T-helper 1 cell treated with Interleukin-12 subunit alpha and Interleukin-12 subunit beta and Interleukin-4 antibody, amounts not matched to agents 30 μg/mL and 1 μg/mL, for 36 hours (primary cell): Measurements from ENCODE around the gene ELMO1.

Experiments
- H3K27ac Mint-ChIP-seq: one replicate; pipeline ENCODE4 v1.8.0; 2021; ENCODE audit warnings: mild to moderate bottlenecking, mixed read lengths
- H3K27me3 Mint-ChIP-seq: one replicate; pipeline ENCODE4 v1.8.0; 2021; ENCODE audit warnings: low read depth, mixed read lengths
- H3K36me3 Mint-ChIP-seq: one replicate; pipeline ENCODE4 v1.8.0; 2021; ENCODE audit warnings: low read depth, mixed read lengths
- H3K4me1 Mint-ChIP-seq: one replicate; pipeline ENCODE4 v1.8.0; 2021; ENCODE audit warnings: low read depth, mixed read lengths
- H3K4me3 Mint-ChIP-seq: one replicate; pipeline ENCODE4 v1.8.0; 2021; ENCODE audit warnings: mild to moderate bottlenecking, moderate library complexity, mixed read lengths
- H3K9me3 Mint-ChIP-seq: one replicate; pipeline ENCODE4 v1.8.0; 2021; ENCODE audit warnings: mixed read lengths

Gene ELMO1

GRCh38 chr7:37430640-37431039, 18.0 kb downstream of the ELMO1 start:
- peaks cover 18% of the 10 kb centered on the region for H3K36me3 Mint-ChIP-seq
- H3K9me3 Mint-ChIP-seq = no peaks in the 10 kb centered on the region
- H3K4me3 Mint-ChIP-seq = no peak overlapping the region
- H3K27ac Mint-ChIP-seq = no peak overlapping the region
- H3K27me3 Mint-ChIP-seq = no peaks in the 10 kb centered on the region
- H3K4me1 Mint-ChIP-seq = peaks cover 30% of the 10 kb centered on the region

DNA sequence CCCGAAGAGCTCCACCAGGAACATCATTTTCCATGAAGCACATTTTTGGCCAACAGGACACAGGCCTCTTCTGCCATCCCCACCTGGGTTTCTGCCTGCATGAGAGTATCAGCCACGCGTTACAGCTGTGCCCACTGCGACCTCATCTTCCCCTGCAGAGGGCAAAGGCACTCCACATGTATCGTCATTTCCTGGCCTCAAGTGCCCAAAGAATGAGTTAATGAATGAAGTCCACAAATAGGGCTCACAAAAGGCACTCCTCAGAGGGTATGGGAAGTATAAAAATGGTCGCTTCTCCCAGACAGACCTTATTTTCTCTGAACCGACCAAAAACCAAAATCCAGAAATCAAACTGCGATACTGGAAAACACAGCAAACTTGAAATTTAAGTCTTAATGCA, 18.5 kb downstream of the ELMO1 start:
- peaks cover 18% of the 10 kb centered on the region for H3K36me3 Mint-ChIP-seq
- H3K4me1 Mint-ChIP-seq = peaks cover 29% of the 10 kb centered on the region
- H3K9me3 Mint-ChIP-seq = no peaks in the 10 kb centered on the region
- H3K4me3 Mint-ChIP-seq = no peak overlapping the region
- H3K27me3 Mint-ChIP-seq = no peaks in the 10 kb centered on the region
- no peak overlapping the region for H3K27ac Mint-ChIP-seq

DNA sequence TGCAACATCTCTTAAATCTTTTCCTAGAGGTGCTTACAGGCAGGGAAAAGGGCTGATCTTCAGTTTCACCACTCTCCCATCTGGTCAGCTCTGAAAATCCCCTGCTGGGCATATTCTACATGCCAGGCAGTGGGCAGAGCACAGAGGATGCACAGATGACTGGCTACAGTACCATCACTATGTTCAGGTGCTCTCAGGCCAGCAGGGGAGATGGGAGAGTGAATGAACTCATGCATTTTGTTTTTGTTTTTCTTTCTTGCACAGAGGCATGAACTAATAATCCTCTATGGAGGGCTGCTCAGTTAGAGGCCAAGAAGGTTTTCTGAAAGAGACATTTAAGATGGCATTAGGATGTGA, 19.3 kb downstream of the ELMO1 start:
- H3K27me3 Mint-ChIP-seq = no peaks in the 10 kb centered on the region
- no peak overlapping the region for H3K4me3 Mint-ChIP-seq
- peaks cover 18% of the 10 kb centered on the region for H3K36me3 Mint-ChIP-seq
- H3K4me1 Mint-ChIP-seq = peaks cover 23% of the 10 kb centered on the region
- H3K27ac Mint-ChIP-seq = no peak overlapping the region
- H3K9me3 Mint-ChIP-seq = no peaks in the 10 kb centered on the region

DNA sequence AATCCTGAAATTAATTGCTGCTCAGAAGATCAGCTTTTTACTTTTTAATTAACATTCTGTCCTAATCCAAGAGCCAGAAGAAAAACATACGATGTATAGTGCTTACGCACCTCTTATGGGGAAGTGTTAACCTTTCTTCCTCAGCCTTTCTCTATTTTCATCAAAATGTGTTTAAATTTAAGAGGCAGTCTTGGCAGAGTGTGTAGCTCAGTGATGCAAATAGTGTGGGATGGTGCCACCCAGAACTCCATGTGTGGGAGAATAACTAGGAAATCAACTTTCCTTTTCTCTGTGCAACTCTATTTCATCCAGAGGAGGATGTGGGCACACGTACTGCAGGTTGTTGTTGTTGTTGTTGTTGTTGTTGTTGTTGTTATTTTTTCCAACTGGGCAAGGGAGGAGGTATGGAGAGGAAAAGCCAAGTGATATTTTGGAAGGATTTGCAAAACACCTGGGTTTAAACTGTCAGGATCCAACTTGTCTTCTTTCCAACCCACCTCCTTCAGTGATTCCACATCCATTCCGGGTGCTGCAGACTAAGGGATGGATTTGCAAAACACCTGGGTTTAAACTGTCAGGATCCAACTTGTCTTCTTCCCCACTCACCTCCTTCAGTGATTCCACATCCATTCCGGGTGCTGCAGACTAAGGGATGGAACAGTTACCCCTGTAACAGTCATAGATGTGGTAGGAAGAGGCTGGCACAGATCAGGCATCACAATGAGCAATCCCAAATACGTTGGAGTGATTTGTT, 19.8 kb downstream of the ELMO1 start:
- no peak overlapping the region for H3K4me3 Mint-ChIP-seq
- H3K27ac Mint-ChIP-seq = no peak overlapping the region
- H3K9me3 Mint-ChIP-seq = no peaks in the 10 kb centered on the region
- H3K27me3 Mint-ChIP-seq = no peaks in the 10 kb centered on the region
- peaks cover 23% of the 10 kb centered on the region for H3K4me1 Mint-ChIP-seq
- peaks cover 18% of the 10 kb centered on the region for H3K36me3 Mint-ChIP-seq

GRCh38 chr7:37427276-37427940, 21.3 kb downstream of the ELMO1 start:
- Mint-ChIP-seq H3K4me3 (no peak overlapping the region), H3K36me3 (peaks cover 20% of the 10 kb centered on the region), H3K27me3 (no peaks in the 10 kb centered on the region), H3K4me1 (peaks cover 12% of the 10 kb centered on the region), H3K27ac (no peak overlapping the region), H3K9me3 (no peaks in the 10 kb centered on the region)

DNA sequence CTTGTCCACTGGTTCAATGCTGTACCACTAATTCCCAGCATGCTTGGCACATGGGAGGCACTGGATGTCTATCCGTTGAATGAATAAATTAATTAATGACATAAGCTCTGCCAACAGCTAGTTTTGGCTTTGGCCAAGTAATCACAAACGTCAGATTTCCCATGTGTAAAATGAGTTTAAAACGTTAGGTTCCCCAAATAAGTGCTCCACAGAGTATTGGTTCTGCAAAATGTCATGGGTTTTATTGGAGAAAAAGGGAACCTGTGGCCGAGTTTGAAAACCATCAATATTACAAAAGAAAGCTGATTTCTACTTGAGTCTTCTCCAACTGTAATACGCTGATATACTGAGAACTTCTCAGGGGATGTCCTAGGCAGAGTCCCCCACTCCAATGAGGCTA, 23.2 kb downstream of the ELMO1 start:
- Mint-ChIP-seq H3K4me1 (peaks cover 7% of the 10 kb centered on the region), H3K9me3 (no peaks in the 10 kb centered on the region), H3K4me3 (no peak overlapping the region), H3K36me3 (peaks cover 18% of the 10 kb centered on the region), H3K27me3 (no peaks in the 10 kb centered on the region), H3K27ac (no peak overlapping the region)

DNA sequence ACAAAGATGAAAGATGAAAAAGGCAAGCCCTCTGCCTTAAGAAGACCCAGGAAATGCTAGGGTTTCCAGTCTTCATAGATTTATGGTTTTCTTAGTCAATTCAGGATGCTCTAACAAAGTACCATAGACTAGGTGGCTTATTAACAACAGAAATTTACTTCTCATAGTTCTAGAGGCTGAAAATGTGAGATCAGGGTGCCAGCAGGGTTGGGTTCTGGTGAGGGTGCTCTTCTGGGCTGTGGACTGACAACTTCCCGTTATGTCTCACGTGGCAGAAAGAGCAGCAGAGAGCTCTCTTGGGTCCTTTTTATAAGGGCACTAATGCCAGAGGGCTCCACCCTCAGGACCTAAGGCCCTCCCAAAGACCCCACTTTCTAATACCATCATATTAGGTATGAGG, 23.7 kb downstream of the ELMO1 start:
- Mint-ChIP-seq H3K9me3 (no peaks in the 10 kb centered on the region), H3K27ac (no peak overlapping the region), H3K4me3 (no peak overlapping the region), H3K36me3 (peaks cover 14% of the 10 kb centered on the region), H3K4me1 (peaks cover 7% of the 10 kb centered on the region), H3K27me3 (no peaks in the 10 kb centered on the region)

DNA sequence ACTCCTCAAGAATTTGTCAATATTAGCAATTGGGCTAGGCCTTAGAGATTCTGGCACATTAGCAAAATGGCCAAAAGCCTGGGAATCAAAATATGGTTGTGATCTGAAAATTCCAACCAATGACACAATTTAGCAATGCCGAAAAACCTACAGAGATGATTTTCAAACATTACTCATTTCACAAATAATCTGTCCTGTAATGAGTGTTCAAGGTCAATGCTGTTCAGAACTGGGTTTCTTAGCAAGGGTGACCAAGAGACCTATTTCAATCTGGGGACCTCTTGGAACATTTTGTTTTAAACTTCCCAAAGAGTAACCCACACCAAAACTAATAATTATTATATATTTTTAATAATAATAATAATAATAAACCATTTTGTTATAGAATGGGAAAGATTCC, 24.1 kb downstream of the ELMO1 start:
- no peaks in the 10 kb centered on the region for H3K27me3 Mint-ChIP-seq
- peaks cover 6% of the 10 kb centered on the region for H3K4me1 Mint-ChIP-seq
- H3K9me3 Mint-ChIP-seq = no peaks in the 10 kb centered on the region
- no peak overlapping the region for H3K4me3 Mint-ChIP-seq
- H3K27ac Mint-ChIP-seq = no peak overlapping the region
- H3K36me3 Mint-ChIP-seq = peaks cover 13% of the 10 kb centered on the region

DNA sequence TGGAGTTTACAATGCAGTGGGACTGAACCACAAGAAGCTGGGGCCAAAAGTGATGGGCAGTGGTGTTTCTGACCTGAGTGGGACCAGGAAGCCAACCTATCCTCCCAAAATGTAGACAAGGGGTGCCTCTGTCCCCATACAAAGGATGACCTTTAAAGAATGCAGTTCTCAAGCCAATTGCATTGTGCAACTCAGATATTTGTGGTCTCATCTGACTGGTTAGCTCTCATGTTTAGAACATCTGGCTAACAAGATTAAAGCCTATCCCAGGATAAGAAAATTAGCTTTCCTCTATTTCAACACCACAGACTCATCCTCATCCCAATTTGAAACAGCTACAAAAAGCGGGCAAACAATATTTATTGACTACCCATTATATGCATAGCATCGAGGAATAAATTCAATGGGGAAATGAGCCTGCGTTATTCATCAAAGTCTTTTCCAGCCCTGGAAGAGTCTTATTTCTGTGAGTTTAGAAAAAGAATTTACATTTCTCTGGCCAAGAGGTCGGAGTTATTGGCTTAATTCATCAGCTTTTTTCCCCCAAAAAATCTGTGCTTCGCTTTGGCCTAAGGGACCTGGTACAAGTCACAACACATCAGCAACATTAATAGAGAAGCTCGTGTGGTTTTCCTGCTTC, 26.7 kb downstream of the ELMO1 start:
- no peaks in the 10 kb centered on the region for H3K27me3 Mint-ChIP-seq
- peaks cover 10% of the 10 kb centered on the region for H3K4me1 Mint-ChIP-seq
- H3K9me3 Mint-ChIP-seq = no peaks in the 10 kb centered on the region
- H3K4me3 Mint-ChIP-seq = no peak overlapping the region
- H3K27ac Mint-ChIP-seq = no peak overlapping the region
- peaks cover 5% of the 10 kb centered on the region for H3K36me3 Mint-ChIP-seq

DNA sequence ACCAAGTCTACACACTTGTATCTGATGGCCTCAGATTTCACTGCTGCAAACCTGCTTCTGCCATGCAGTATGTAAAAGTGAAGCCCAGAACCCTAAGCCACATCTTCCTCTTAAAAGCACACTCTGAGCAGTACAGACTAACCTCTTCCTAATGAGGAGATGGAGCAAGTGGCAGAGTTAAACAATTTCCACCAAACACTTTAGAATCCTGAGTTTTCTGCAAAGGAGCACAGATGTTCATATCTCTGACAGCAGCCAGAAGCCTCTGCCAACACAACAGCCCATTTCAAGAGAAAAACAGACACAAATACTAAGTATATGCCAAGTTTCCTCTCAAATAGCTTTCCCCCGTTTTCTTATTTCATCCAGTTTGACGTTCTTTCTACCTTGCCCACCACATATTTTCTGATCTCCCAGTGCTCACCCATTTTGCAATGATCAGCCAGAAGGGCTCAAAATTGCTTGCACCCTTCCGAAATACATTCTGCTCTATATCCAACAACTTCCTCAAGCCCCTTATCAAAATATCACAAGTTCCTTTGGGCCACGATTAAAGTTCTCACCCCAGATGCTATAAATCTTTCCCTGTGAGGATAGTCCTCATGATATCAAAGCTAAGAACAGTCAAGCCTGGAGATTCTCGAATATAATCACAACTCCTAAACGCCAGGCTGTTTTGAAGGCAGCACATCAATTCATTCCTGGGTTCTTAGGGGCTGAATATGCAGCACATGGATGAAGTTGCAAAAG, 27.5 kb downstream of the ELMO1 start:
- Mint-ChIP-seq H3K4me1 (peaks cover 11% of the 10 kb centered on the region), H3K4me3 (no peak overlapping the region), H3K9me3 (no peaks in the 10 kb centered on the region), H3K27me3 (no peaks in the 10 kb centered on the region), H3K36me3 (peaks cover 5% of the 10 kb centered on the region), H3K27ac (no peak overlapping the region)

DNA sequence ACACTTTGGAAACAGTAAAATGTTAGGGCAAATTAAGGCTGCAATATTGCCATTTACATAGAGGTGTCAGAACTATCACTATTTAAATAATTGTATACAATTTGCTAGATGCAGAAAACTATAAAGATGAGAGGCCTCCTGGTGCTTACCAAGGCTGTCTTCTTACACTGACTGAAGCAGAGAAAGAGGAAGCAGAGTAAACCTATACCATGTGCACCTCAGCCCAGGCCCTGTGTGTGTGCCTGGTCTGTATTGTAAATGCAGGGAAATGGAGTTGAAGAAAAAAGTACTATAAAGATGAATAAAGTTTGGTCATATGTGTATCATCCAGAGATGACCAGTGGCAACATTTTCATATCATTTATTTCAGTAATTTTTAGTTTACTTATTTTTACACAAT, 29.2 kb downstream of the ELMO1 start:
- Mint-ChIP-seq H3K27me3 (no peaks in the 10 kb centered on the region), H3K4me1 (peaks cover 11% of the 10 kb centered on the region), H3K36me3 (peaks cover 8% of the 10 kb centered on the region), H3K4me3 (no peak overlapping the region), H3K27ac (no peak overlapping the region), H3K9me3 (no peaks in the 10 kb centered on the region)

DNA sequence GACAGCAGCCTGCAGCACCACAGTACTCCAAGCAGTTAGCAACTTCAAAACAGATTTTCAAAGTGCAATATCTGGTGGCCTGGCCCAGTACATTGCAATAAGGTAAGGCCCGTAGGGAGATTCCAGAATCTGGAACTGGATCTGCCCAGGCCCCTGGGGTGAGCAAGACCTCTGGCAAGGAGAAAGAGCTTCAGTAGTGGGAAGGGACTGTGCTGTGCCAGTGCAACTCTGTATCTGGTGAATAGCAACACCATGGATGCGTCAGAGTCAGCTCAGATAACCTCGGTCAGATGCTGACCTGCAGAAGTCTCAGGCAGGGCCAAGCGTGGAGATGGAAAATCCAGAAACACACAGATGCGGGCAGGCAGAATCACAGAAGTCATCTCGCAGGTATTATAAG, 30.3 kb downstream of the ELMO1 start:
- peaks cover under 1% of the 10 kb centered on the region for H3K9me3 Mint-ChIP-seq
- H3K36me3 Mint-ChIP-seq = peaks cover 11% of the 10 kb centered on the region
- no peak overlapping the region for H3K4me3 Mint-ChIP-seq
- H3K27me3 Mint-ChIP-seq = no peaks in the 10 kb centered on the region
- H3K27ac Mint-ChIP-seq = no peak overlapping the region
- H3K4me1 Mint-ChIP-seq = peaks cover 11% of the 10 kb centered on the region

GRCh38 chr7:37417107-37417474, 31.6 kb downstream of the ELMO1 start:
- H3K27ac Mint-ChIP-seq = no peak overlapping the region
- no peak overlapping the region for H3K4me3 Mint-ChIP-seq
- H3K27me3 Mint-ChIP-seq = no peaks in the 10 kb centered on the region
- peaks cover 19% of the 10 kb centered on the region for H3K36me3 Mint-ChIP-seq
- peaks cover 15% of the 10 kb centered on the region for H3K4me1 Mint-ChIP-seq
- peaks cover 9% of the 10 kb centered on the region for H3K9me3 Mint-ChIP-seq

DNA sequence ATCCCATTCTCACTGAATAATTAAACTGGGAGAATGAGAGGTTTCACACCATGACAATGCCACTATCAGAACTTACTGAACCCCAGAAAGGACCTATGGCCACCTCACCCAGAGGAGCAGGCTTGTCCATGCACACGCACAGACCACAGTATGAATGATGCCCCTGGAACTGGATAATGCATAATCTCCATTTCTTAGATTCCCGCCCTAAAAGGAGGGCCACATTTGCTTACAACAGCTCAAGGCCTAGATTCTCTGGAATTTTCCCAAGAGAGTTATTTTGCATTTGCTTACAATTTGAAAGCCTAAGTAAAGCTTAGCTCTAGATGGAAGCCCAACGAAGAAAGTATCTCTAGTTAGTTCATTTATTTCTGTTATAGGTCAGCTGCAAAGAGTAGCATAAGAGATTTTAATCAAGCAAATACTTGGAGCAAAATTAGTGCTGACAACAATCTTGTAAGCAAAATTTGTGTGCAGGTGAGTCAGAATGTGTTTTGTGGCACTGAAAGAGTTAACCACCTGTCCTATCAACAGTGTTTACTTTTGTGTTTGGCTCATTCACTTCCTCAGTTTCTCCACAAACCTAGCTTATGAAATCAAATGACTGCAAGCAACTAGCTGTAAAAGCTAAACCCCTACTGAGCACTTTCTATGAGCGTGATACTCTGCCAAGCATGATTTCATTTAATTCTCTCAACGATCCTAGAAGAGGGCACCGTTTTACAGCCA, 32.1 kb downstream of the ELMO1 start:
- H3K9me3 Mint-ChIP-seq = peaks cover 9% of the 10 kb centered on the region
- H3K36me3 Mint-ChIP-seq = peaks cover 19% of the 10 kb centered on the region
- H3K4me1 Mint-ChIP-seq = peaks cover 20% of the 10 kb centered on the region
- no peak overlapping the region for H3K27ac Mint-ChIP-seq
- no peaks in the 10 kb centered on the region for H3K27me3 Mint-ChIP-seq
- H3K4me3 Mint-ChIP-seq = no peak overlapping the region
